Panc1 (cell line): ENCODE measurements around the gene PXDN. TPM values are rescaled to one million over a fixed set of nuclear protein-coding genes. Genes with fewer than 3 reads are reported as not detected.

Source experiments
- ATAC-seq: fragments of 200-7000 bp; cut with Tn5 transposase; 2 replicates; pipeline ENCODE4 v1.9.1; 2020; ENCODE audit warnings: mild to moderate bottlenecking, moderate library complexity
- BruUV-seq: library from RNA; stranded (reverse); fragments of 400-500 nt; replicated peaks from 2 replicates; lab custom pipeline; 2021; lab: Mats Ljungman, UMichigan
- CTCF ChIA-PET: fragments of 300-600 bp; sonication (Branson Sonifier 250); formaldehyde crosslinking; loops from one replicate; lab custom pipeline; 2022; ENCODE audit warnings: antibody characterized with exemption; lab: Charles Lee
- POLR2A ChIA-PET: fragments of 300-600 bp; sonication (Branson Sonifier 250); formaldehyde crosslinking; loops from one replicate; lab custom pipeline; 2022; ENCODE audit warnings: antibody characterized with exemption; lab: Charles Lee
- DNase-seq: peaks from one replicate; pipeline ENCODE4 v3.0.0-alpha.2; 2010; ENCODE audit warnings: low read depth, low spot score
- H3K27ac ChIP-seq: 2 replicates; pipeline ENCODE4 v1.5.1; 2011; ENCODE audit warnings: mild to moderate bottlenecking, low read length, inconsistent platforms
- H3K27me3 ChIP-seq: fragments of 200-500 bp; sonication (Bioruptor generic); 2 replicates; pipeline ENCODE4 v1.6.0; 2014; ENCODE audit warnings: low read length, inconsistent platforms; ENCODE audit not compliant: control insufficient read depth, insufficient read depth
- H3K36me3 ChIP-seq: fragments of 200-500 bp; sonication (Bioruptor generic); 2 replicates; pipeline ENCODE4 v1.5.1; 2014; ENCODE audit warnings: inconsistent platforms, mild to moderate bottlenecking, low read length, moderate library complexity; ENCODE audit not compliant: control insufficient read depth, insufficient read depth
- H3K4me1 ChIP-seq: 2 replicates; pipeline ENCODE4 v1.5.1; 2011; ENCODE audit warnings: inconsistent platforms, mild to moderate bottlenecking, low read length, moderate library complexity; ENCODE audit not compliant: control insufficient read depth, insufficient read depth
- H3K4me3 ChIP-seq, 2 experiments: 2 replicates each; pipeline ENCODE4 v1.5.1; 2011 to 2012; ENCODE audit warnings: low read depth in 2 of 2, low read length in 2 of 2, mild to moderate bottlenecking in 2 of 2, inconsistent platforms in 1 of 2, moderate library complexity in 1 of 2
- H3K9me3 ChIP-seq: fragments of 200-500 bp; sonication (Bioruptor generic); 2 replicates; pipeline ENCODE4 v1.5.1; 2014; ENCODE audit warnings: low read depth, mild to moderate bottlenecking, inconsistent platforms, low read length, moderate library complexity; ENCODE audit not compliant: control insufficient read depth, insufficient read depth
- CTCF ChIP-seq: fragments of 450-650 bp; IDR thresholded peaks from 2 replicates; pipeline ENCODE4 v1.5.1; 2017; ENCODE audit warnings: mild to moderate bottlenecking
- POLR2AphosphoS5 ChIP-seq: IDR thresholded peaks from 2 replicates; pipeline ENCODE4 v1.6.1; 2012; ENCODE audit warnings: mild to moderate bottlenecking, low read depth, low read length, moderate library complexity
- REST ChIP-seq, 2 experiments: IDR thresholded peaks; 2 replicates each; pipeline ENCODE4 v1.6.1; 2011 to 2012; ENCODE audit warnings: low read depth in 2 of 2, control low read depth in 1 of 2, low read length in 1 of 2, mild to moderate bottlenecking in 1 of 2, moderate library complexity in 1 of 2; ENCODE audit not compliant: insufficient read depth in 1 of 2
- SIN3A ChIP-seq: IDR thresholded peaks from 2 replicates; pipeline ENCODE4 v1.6.1; 2012; ENCODE audit warnings: low read depth, mild to moderate bottlenecking, low read length, moderate library complexity, borderline replicate concordance; ENCODE audit not compliant: insufficient read depth
- TCF7L2 ChIP-seq: IDR thresholded peaks from 2 replicates; pipeline ENCODE4 v1.6.1; 2011; ENCODE audit warnings: mild to moderate bottlenecking, low read depth, low read length, inconsistent platforms
- in situ Hi-C: cut with HindIII; loops from 2 replicates; pipeline ENCODE4 v1.10.0; 2016; ENCODE audit warnings: low sequenced_read_pairs, low pct_unique_long_range_greater_than_20kb
- intact Hi-C: fragments of 100-400 bp; cut with micrococcal nuclease; formaldehyde crosslinking; loops from one replicate; pipeline ENCODE4 v1.10.0; 2022; ENCODE audit not compliant: unreplicated experiment
- total RNA-seq: library from RNA; stranded (reverse); gene quantifications from one replicate; pipeline ENCODE4 v1.2.1, GENCODE V29; 2021; ENCODE audit not compliant: unreplicated experiment

PXDN gene
- total RNA-seq, 1 experiment from 2014 or later = 2.5 TPM

- no peaks in the 10 kb centered on the region for H3K9me3 ChIP-seq
- H3K4me3 ChIP-seq = no peak overlapping the region
- H3K4me1 ChIP-seq = peaks cover 10% of the 10 kb centered on the region
- no TSS peak for BruUV-seq
- no peak for TF ChIP-seq SIN3A
- TF ChIP-seq REST (IDR thresholded peaks at IDR 0.05; ENCODE audit: insufficient read depth in 1 of 2, low read depth in 2 of 2, low read length in 1 of 2) = no peak
- TF ChIP-seq POLR2AphosphoS5 = no peak
- no peak for TF ChIP-seq CTCF
- no peak for TF ChIP-seq TCF7L2
- in situ Hi-C loops (no loop called here), intact Hi-C loops (no loop called here)
- H3K36me3 ChIP-seq = no peaks in the 10 kb centered on the region
- H3K27ac ChIP-seq = no peak overlapping the region
- DNase-seq (no peak), ATAC-seq (no peak)
- ChIA-PET CTCF (no interaction called here), POLR2A (no interaction called here)
- no peaks in the 10 kb centered on the region for H3K27me3 ChIP-seq
These were observed 49.6 kb upstream of the PXDN start for GRCh38 chr2:1793868-1794445.

- DNase-seq = no peak
- intact Hi-C loops (no loop called here), in situ Hi-C loops (no loop called here)
- Histone ChIP-seq H3K36me3 (no peaks in the 10 kb centered on the region), H3K4me3 (no peak overlapping the region), H3K9me3 (no peaks in the 10 kb centered on the region), H3K27ac (no peak overlapping the region), H3K4me1 (peaks cover 10% of the 10 kb centered on the region), H3K27me3 (no peaks in the 10 kb centered on the region)
- TF ChIP-seq REST (IDR thresholded peaks at IDR 0.05; ENCODE audit: insufficient read depth in 1 of 2, low read depth in 2 of 2, low read length in 1 of 2) = no peak
- no peak for TF ChIP-seq CTCF
- no peak for TF ChIP-seq TCF7L2
- no peak for TF ChIP-seq SIN3A
- TF ChIP-seq POLR2AphosphoS5 = no peak
- no TSS peak for BruUV-seq
- 0 out of 2 replicates have a peak, but pooled peaks have one; percentile 34 for ATAC-seq
- ChIA-PET POLR2A (interaction anchor here (0.6 kb wide), 1 partner anchor 1361 kb away, joined by 15 read pairs; no protein-coding TSS in a partner anchor), CTCF (interaction anchor here (0.7 kb wide), 1 partner anchor 120 kb away, joined by 10 read pairs; no protein-coding TSS in a partner anchor)
These were observed 48.9 kb upstream of the PXDN start for GRCh38 chr2:1793001-1793867.
